Astrocyte of the cerebellum (primary cell): ENCODE results near the gene THYN1.
"Not testable (repeated sequence)": the region's sequence is repeated elsewhere in the genome, so short reads cannot be mapped to it uniquely, and the experiment has no call there.

Source experiments
- DNase-seq: peaks from one replicate; pipeline ENCODE4 v3.0.0-alpha.2; 2011; ENCODE audit warnings: low read depth
- H3K4me3 ChIP-seq: 2 replicates; pipeline ENCODE4 v1.5.1; 2011; ENCODE audit warnings: mild to moderate bottlenecking, low read depth, low read length, moderate library complexity
- in situ Hi-C: cut with HindIII; loops from 2 replicates; pipeline ENCODE4 v1.10.0; 2017; ENCODE audit warnings: low sequenced_read_pairs
- TF ChIP-seq, protein P1 (sequence below): IDR thresholded peaks from 2 replicates; pipeline ENCODE4 v1.5.1; 2012; ENCODE audit warnings: low read length, low read depth, moderate library complexity, mild to moderate bottlenecking; ENCODE audit errors: missing control alignments

THYN1 gene

DNA sequence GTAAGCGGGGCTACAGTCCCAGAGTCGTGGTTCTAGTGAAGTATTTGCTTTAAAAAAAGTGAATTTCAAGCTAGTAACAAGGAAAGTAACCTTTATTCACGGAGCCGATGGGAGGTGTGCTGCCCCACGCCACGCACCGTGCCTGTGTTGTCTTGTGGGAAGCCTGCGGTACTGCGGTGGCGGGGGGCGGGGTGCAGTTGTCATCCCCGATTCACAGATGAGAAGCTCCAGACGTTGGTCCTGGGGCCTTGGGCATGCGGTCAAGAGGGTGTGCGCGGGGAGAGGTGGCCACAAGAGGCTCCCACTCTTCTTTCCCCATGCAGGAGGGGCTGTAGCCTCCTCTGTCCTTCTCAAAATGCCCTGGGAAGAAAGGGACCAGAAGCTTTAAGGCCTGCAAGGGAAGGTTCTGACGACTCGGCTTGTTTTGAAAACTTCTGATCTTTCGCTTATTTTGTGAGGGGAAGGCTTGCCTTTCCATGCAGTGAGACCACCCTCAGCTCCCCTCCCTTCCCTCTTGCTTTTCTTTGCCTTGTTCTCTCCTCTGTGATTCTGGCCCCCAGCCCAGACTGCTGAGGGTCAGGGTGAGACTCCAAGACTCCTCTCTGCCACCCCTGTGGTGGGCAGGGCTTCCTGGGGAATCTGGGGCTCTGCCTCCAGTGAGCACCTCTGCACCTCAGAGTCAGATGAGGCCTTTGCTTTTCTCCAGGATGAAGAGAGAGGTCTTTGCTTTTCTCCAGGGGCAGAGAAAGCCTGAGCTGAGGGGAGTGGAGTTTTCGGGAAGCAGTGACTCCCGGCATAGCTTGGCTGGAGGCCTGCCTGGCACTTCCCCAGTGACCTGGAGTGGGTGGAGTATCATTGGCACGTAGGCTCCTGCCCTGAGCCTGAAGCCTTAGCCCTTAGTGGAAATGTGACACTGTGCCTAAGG, 29.2 kb upstream of the THYN1 start:
- no peak overlapping the region for H3K4me3 ChIP-seq
- in situ Hi-C loops: no loop called here
- TF ChIP-seq, protein P1, sequence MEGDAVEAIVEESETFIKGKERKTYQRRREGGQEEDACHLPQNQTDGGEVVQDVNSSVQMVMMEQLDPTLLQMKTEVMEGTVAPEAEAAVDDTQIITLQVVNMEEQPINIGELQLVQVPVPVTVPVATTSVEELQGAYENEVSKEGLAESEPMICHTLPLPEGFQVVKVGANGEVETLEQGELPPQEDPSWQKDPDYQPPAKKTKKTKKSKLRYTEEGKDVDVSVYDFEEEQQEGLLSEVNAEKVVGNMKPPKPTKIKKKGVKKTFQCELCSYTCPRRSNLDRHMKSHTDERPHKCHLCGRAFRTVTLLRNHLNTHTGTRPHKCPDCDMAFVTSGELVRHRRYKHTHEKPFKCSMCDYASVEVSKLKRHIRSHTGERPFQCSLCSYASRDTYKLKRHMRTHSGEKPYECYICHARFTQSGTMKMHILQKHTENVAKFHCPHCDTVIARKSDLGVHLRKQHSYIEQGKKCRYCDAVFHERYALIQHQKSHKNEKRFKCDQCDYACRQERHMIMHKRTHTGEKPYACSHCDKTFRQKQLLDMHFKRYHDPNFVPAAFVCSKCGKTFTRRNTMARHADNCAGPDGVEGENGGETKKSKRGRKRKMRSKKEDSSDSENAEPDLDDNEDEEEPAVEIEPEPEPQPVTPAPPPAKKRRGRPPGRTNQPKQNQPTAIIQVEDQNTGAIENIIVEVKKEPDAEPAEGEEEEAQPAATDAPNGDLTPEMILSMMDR: no peak
- DNase-seq: no peak

DNA sequence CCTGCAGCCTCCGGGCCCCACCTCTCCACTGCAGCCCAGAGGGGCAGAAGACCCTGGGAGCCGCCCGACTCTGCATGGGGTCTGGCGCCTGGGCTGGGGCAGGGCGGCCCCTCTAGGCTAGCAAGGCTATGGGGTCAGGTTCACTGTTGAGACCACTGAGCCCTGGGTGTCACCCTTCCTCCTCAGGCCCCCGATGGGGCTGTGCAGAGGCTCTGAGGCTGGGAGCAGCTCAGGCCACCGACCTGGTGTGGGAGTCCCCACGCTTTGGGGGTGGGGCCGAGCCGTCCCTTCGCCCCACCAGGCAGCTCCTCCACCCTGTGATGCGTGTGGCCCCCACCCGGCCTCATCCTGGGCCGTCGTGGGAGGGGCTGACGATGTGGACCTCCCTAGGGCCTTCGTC, 28.5 kb upstream of the THYN1 start:
- H3K4me3 ChIP-seq, in situ Hi-C loops, DNase-seq: not testable (repeated sequence)

DNA sequence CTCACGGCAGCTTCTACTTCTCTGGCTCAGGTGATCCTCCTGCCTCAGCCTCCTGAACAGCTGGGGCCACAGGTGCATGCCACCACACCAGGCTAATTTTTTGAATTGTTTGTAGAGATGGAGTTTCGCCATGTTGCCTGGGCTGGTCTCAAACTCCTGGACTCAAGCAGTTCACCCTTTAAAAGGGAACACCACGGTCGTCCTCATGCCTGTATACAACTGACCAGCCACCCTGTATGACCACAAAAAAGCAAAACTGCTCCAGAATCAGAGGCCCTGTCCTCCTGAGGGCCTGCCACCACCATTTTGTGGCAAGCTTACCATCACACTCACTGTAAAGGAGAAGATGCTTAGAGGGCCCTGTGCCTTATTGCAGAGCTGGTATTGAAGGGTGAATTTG, 25.2 kb upstream of the THYN1 start:
- DNase-seq: no peak
- TF ChIP-seq, protein P1: no peak
- no peak overlapping the region for H3K4me3 ChIP-seq
- in situ Hi-C loops: no loop called here

DNA sequence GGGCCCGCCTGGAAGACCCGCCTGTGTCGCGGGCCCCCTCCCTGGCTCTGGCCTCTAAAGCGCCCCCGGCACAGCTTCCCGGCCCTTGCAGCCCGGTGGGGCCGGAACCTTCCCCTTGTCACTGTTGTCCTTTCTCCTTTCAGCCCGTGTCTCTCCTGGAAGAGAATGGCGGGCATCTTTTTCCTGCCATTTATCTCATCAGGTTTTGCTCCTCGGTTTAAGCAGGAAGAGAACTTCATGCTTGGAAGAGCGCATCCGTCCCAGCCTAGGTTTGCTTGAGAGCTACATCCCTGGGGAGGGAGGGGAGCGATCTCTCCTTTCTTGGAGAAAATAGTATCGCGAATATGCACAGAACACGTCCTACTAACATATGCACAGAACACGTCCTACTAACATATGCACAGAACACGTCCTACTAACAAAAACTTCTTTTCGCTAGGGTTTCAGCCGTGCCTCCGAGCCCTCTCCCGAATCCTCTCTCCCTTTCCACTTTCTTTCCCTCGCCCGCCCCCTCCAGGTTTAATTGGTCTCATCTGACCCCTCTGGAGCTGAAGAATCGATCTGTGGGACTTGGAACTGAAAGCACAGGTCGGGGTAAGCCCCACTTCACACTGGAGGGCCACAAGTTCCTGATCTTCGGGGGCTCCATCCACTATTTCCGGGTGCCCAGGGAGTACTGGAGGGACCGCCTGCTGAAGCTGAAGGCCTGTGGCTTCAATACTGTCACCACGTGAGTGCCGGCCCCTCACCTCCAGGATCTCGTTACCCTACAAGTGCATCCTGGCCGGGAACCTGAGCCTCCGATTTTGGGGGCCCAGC, 24.2 kb upstream of the THYN1 start:
- H3K4me3 ChIP-seq: no peak overlapping the region
- DNase-seq: no peak
- in situ Hi-C loops: no loop called here
- TF ChIP-seq, protein P1: no peak

DNA sequence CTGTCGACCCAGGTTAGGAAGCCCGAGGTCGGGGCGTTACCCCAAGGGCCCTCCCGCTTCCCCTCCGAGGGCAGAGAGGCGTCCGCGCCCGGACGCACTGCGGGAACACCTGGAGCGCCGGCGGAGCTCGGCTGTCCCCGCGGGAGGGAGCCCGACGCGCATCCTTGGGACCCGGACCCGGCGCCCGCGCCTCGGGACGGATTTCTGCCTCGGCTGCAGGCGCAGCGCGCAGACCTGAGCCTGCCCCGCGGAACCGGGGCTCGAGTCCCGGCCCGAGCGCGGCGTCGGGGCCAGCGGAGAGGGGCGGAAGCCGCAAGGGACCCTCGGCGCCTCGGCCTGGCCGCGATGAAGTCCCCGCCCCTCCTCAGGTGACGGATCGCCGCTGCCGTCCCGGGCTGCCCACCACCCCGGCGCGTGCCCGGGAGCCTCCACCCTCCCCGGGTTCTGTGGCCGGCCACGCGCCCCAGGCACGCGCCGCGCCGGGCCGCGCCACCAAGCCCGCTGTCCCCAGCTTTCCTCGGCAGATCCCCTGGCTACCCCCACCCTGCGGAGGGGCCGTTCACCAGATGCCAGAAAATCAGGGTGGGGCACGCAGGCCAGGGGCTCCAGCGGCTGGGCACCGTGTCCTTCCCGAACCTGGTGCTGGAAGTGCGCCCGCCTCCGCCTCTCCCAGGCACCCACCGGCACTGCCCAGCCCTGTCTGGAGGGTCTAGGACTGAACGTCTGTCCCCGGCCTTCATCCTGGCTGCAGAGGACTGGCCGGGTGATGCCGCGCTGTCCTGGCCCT, 23.4 kb upstream of the THYN1 start:
- TF ChIP-seq, protein P1: no peak
- in situ Hi-C loops: no loop called here
- no peak for DNase-seq
- H3K4me3 ChIP-seq: peak overlapping the region; percentile 32

DNA sequence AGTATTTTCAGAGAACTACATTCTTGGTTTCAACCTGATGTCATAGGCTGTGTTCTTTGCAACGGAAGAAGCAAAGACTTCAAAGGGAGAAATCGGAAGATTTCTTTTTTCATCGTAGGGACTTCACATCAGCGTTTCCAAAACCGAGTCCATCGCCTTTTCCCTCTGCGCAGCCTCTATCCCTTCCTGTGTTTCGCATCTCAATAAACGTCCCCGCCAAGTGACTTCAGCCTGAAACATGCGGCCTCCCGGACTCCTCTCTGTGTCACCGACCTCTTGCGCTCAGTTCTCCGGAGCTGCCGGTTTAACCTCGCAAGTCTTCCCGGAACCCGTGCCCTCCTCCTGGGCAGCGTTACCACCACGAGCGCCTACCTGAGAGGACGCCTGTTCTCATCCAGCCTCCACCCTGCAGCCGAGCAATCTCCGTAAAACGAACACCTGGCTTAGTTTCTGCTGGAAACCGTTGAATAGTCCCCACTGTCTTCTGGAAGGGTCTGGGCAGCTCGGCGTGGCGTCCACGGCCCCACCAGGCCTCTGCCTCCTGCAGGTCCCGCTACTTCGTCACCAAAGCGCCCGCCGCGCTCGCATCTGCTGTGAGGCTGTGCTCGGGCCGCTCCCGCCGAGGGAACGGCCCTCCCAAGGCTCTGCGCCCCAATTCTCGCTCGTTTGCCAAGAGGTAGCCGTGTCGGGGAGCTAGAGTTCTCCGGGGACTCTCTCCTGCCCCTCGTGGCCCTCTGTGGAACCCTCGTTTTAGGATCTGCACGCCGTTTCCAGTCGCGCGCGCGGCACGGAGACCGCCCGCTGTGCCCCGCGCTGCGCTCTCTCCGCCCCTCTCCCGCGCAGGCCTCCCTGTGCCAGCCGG, 22.6 kb upstream of the THYN1 start, which contains the start of gene GLB1L3:
TSS of gene GLB1L3 (plus strand) at position 846 of the 862 bp plus-strand sequence. CDS start 362 bp downstream, outside the sequence.
- DNase-seq: no peak
- TF ChIP-seq, protein P1: peak; percentile 44
- in situ Hi-C loops: no loop called here
- H3K4me3 ChIP-seq: peak within 1 kb of the TSS; percentile 32
